ENCODE data around the gene BNC2.

GRCh38 chr9:16616686-16617085 lies 253.8 kb downstream of the BNC2 start:
- no peak for TF ChIP-seq RCOR2 (CRISPR knock-in tag; IDR thresholded peaks at IDR 0.05)
- no peak for TF ChIP-seq NR0B2 (CRISPR knock-in tag; IDR thresholded peaks at IDR 0.05)
- TF ChIP-seq ZNF263 (CRISPR knock-in tag; IDR thresholded peaks at IDR 0.05): no peak
- TF ChIP-seq ASH2L (IDR thresholded peaks at IDR 0.05; ENCODE audit: insufficient read length, low read depth, low read length): no peak
- no peak for TF ChIP-seq ZNF609 (CRISPR knock-in tag; IDR thresholded peaks at IDR 0.05; ENCODE audit: borderline replicate concordance)
